ENCODE results near the gene SMURF1. TPM values are rescaled to one million over a fixed set of nuclear protein-coding genes. Genes with fewer than 3 reads are reported as not detected.

Gene SMURF1
- total and polyA plus RNA-seq, 5 donors = 4.5 to 14.7 (median 9.5) TPM

DNA sequence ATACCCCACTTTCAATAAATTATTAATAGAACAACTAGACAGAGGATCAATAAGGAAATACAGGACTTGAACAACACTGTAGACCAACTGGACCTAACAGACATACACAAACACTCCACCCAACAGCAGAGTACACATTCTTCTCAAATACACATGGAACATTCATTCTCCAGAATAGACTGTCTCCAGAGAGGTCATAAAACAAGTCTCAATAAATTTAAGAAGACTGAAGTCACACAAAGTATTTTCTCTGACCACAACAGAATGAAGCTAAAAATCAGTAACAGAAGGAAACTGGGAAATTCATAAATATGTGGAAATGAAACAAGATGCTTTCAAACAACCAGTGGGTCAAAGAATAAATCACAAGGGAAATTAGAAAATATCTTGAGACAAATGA, 119.8 kb downstream of the SMURF1 start:
- Histone ChIP-seq H3K9me3 (ENCODE audit: control insufficient read depth, low read length) (no peaks in the 10 kb centered on the region), H3K27ac (ENCODE audit: low read length) (no peak overlapping the region), H3K4me1 (ENCODE audit: control insufficient read depth, insufficient read depth, low read length) (peaks cover 3% of the 10 kb centered on the region), H3K4me3 (ENCODE audit: low read length) (no peak overlapping the region), H3K27me3 (ENCODE audit: control insufficient read depth, insufficient read depth) (no peaks in the 10 kb centered on the region)
- DNase-seq (no peak), ATAC-seq (no peak)
- intact Hi-C loops (cut with DNase I) = no loop called here

DNA sequence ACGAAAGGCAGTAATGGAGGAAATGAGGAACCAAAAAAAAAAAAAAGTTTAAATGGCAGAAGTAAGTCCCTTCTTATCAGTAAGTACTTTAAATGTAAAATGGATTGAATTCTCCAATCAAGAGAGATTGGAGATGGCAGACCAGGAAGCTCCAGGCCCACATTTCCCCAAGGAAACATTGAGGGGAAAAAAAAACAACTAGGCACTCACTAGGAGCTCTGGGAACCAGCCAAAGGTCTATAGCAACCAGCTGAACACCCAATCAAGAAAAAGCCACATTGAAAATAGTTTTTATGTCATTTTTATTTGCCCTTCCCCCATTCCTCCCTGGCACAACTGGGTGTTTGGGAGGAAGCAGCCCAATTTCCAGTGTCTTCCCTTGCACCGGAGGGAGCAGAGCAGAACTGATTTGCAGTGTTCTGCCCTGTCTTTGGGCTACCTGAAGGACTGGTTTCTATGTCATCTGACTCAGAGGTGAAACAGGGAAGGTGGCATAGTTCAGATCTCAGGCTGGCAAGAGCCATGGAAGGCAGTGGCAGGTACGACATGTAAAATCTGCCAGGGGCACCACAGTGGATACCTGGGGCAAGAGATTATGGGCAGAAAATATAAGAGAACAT, 121.9 kb downstream of the SMURF1 start:
- DNase-seq (no peak), ATAC-seq (peak in 1 of 2 donors; percentile 45)
- Histone ChIP-seq H3K4me1 (ENCODE audit: control insufficient read depth, insufficient read depth, low read length) (peaks cover 3% of the 10 kb centered on the region), H3K9me3 (ENCODE audit: control insufficient read depth, low read length) (no peaks in the 10 kb centered on the region), H3K27me3 (ENCODE audit: control insufficient read depth, insufficient read depth) (no peaks in the 10 kb centered on the region), H3K27ac (ENCODE audit: low read length) (no peak overlapping the region), H3K4me3 (ENCODE audit: low read length) (no peak overlapping the region)
- WGBS = 65% methylated on average over 3 of the region's 3 CpGs
- intact Hi-C loops (cut with DNase I) = no loop called here

DNA sequence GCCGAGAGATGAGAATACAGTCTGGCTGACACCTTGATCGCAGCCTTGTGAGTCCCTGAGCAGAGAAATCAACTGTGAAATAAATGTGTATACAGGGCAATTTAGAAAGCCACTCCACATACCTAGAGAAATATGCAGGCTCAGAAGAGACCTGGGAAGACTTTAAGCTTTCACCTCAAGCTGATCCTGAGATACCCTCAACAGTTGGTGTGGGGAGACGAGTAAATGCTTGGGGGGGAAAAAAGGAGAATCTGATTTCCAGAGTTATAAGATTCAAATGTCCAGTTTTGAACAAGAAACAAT, 123.5 kb downstream of the SMURF1 start:
- peaks cover 3% of the 10 kb centered on the region for H3K4me1 ChIP-seq (ENCODE audit: control insufficient read depth, insufficient read depth, low read length)
- H3K27me3 ChIP-seq (ENCODE audit: control insufficient read depth, insufficient read depth) = no peaks in the 10 kb centered on the region
- no peak overlapping the region for H3K4me3 ChIP-seq (ENCODE audit: low read length)
- H3K27ac ChIP-seq (ENCODE audit: low read length) = peak overlapping the region; percentile 52
- intact Hi-C loops (cut with DNase I) = no loop called here
- WGBS = 95% methylated on average over 3 of the region's 3 CpGs
- no peaks in the 10 kb centered on the region for H3K9me3 ChIP-seq (ENCODE audit: control insufficient read depth, low read length)
- DNase-seq = no peak
- ATAC-seq = no peak

DNA sequence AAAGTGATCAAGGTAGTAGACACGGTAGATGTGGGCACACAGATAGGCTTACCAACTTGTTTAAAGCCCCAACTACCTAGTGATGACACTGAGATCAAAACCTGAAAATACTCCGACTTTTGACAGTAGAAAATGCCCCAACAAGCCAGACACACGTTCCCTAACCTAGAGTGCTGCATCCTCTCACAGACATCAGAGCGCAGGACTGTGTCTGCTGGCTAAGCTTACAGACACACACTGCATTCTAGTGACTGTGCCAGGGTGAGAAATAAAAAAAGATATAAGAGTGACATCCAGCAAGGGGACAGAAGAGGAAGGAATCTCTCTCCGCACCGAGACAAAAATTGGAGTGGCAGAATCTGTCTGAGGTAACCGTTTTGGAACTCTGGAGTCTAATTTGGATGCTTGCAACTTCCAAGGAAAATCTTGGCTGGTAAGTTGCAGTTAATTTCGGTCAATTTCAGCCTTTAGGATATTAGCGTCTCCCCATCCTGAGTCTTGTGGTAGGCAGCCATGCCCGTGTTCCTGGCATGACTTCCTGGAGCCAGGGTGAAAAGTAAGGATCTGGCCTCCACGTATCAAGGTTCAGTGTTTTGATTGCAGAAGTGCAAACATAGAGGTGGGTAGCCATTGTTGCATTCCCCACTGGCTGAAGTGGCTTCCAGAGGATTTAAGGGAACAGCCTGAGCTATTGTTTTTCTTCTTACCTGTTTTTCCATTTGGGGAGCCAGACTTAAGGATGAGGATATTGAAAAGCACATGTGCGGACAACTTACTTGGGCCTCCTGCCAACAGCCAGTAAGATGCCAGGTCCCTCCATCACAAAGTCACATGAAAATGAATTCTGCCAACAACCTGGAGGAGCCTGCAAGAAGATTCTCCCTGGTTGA, 124.1 kb downstream of the SMURF1 start:
- no peaks in the 10 kb centered on the region for H3K27me3 ChIP-seq (ENCODE audit: control insufficient read depth, insufficient read depth)
- H3K4me1 ChIP-seq (ENCODE audit: control insufficient read depth, insufficient read depth, low read length) = peaks cover 3% of the 10 kb centered on the region
- H3K9me3 ChIP-seq (ENCODE audit: control insufficient read depth, low read length) = no peaks in the 10 kb centered on the region
- DNase-seq (no peak), ATAC-seq (peak; percentile 41 to 73)
- no peak overlapping the region for H3K4me3 ChIP-seq (ENCODE audit: low read length)
- 75% methylated on average over 12 of the region's 12 CpGs for WGBS
- intact Hi-C loops (cut with DNase I) = loop anchor here in 1 of 4 donors (10.0 kb wide), 1 partner anchor 65 kb away; no protein-coding TSS in a partner anchor
- H3K27ac ChIP-seq (ENCODE audit: low read length) = peak overlapping the region; percentile 67

DNA sequence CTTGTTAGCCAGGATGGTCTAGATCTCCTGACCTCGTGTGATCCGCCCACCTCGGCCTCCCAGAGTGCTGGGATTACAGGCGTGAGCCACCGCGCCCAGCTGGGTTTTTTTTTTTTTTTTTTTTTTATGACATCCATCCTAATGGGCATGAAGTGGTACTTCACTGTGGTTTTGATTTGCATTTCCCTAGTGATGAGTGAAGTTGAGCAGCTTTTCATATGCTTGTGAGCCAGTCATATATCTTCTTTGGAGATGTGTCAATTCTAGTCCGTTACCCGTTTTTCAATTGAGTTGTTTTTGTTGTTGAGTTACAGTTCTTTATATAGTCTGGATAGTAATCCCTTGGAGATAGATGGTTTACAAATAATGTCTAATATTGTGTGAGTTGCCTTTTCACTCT, 127.7 kb downstream of the SMURF1 start:
- no peak for DNase-seq
- WGBS = 99% methylated on average over 8 of the region's 8 CpGs
- Histone ChIP-seq H3K4me3 (ENCODE audit: low read length) (no peak overlapping the region), H3K27me3 (ENCODE audit: control insufficient read depth, insufficient read depth) (no peaks in the 10 kb centered on the region), H3K27ac (ENCODE audit: low read length) (no peak overlapping the region), H3K4me1 (ENCODE audit: control insufficient read depth, insufficient read depth, low read length) (no peaks in the 10 kb centered on the region), H3K9me3 (ENCODE audit: control insufficient read depth, low read length) (no peaks in the 10 kb centered on the region)
- no peak for ATAC-seq
- intact Hi-C loops (cut with DNase I) = loop anchor here in 1 of 4 donors (10.0 kb wide), 1 partner anchor 61 kb away; no protein-coding TSS in a partner anchor

DNA sequence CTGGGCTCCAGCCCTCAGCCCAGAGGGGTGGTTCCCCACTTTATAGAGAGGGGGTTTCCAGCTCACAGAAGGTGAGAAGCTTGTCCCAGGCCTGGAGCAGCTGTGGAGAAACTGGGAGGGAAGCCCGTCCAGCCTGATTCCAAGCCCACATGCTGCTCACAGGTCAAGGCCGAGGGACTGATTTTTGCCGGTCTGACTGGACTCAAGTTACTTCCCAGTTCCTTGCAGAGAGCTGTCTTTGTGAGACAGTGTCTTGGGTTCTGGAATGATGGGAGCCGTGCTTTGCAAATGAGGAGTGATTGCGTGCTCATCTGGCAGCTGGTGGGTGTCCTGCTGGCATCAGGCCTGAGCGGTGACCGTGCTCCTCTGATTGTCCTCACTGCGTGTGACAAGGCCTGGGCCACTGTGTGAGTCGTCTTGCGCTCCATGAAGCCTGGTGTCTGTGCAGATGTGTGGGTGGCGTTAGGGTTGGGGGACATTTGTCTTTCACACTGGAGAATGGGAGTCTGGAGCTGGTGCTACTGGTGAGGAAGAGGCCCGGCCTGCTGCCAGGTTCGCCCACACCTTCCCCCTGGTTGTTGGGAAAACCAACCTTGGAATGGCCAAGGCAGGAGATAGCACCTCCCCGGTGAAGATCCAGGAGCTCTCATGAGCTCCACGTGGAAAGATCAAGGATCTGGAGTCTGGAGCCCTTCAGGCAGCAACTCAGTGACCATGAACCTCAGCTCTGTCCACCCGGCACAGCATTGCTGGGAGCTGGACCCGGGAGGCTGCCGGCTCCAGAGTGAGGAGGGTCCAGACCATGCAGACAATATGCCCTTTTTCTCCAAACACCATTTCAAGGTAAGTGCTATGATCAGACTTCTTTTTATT, 129.6 kb downstream of the SMURF1 start:
- Histone ChIP-seq H3K27ac (ENCODE audit: low read length) (no peak overlapping the region), H3K4me1 (ENCODE audit: control insufficient read depth, insufficient read depth, low read length) (no peaks in the 10 kb centered on the region), H3K27me3 (ENCODE audit: control insufficient read depth, insufficient read depth) (no peaks in the 10 kb centered on the region), H3K4me3 (ENCODE audit: low read length) (no peak overlapping the region), H3K9me3 (ENCODE audit: control insufficient read depth, low read length) (no peaks in the 10 kb centered on the region)
- intact Hi-C loops (cut with DNase I) = loop anchor here in 1 of 4 donors (10.0 kb wide), 1 partner anchor 60 kb away; no protein-coding TSS in a partner anchor
- DNase-seq (peak in 2 of 3 donors; percentile 43 to 46), ATAC-seq (peak; percentile 19 to 28)
- 93% methylated on average over 18 of the region's 18 CpGs for WGBS

DNA sequence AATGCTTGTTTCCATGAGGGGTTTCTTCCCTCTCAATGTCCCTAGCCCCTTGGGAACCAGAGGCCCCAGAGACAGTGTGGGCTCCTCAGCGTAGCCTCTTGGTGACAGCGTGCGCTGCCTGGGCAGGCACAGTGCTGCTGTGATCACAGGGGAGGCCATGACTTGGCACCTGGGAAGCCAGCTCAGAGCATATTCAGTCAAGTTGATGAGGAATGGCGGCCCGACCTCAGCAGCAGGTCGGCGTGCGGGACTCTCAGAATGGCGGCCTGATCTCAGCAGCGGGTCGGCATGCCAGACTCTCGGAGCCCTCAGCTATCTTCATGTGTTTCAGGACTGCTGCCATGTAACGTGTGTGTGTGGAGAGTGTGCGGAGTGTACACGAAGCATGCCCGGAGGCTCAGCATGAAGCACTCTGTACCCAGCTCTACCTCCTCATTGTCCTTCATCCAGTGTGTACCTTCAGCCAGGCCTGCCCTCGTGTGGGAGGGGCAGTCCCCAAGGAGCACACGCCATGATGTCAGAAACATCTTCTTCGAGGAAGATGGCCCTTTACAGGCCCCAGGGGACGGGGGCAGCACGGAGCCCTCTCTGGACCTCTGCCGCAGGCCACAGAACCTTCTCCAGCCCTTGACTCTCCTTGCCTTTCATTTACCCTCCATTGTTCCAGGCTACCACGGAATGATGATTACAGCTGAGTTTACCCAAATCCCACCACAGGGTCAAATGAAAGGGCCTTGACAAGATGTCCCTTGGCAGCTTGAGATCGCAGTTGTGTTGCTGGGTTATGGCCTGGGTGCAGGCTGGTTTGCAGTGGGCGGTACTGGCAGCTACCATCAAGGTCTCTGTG, 130.4 kb downstream of the SMURF1 start:
- ATAC-seq (peak in 1 of 2 donors; percentile 15), DNase-seq (peak in 2 of 3 donors; percentile 42 to 46)
- Histone ChIP-seq H3K4me1 (ENCODE audit: control insufficient read depth, insufficient read depth, low read length) (no peaks in the 10 kb centered on the region), H3K27ac (ENCODE audit: low read length) (no peak overlapping the region), H3K27me3 (ENCODE audit: control insufficient read depth, insufficient read depth) (no peaks in the 10 kb centered on the region), H3K9me3 (ENCODE audit: control insufficient read depth, low read length) (no peaks in the 10 kb centered on the region), H3K4me3 (ENCODE audit: low read length) (no peak overlapping the region)
- intact Hi-C loops (cut with DNase I) = loop anchor here in 1 of 4 donors (10.0 kb wide), 1 partner anchor 59 kb away; no protein-coding TSS in a partner anchor
- 95% methylated on average over 25 of the region's 25 CpGs for WGBS

DNA sequence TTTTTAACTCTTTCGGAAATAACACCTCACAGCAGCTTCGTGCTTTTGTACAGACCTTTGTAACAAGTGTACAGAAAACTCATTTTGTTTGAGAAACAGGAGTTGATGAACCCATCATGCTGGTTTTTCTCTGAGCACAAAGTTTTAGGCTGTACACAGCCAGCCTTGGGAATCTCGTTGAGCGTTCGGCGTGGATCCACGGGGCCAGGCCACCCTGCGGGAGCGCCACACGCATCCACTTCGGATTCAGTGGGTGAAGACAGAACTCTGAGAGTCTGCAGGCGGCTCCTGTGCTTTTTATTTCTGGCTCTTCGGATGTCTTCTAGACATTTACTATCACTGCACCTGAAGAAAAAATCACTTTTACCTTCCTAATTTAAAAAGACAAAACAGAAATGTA, 131.2 kb downstream of the SMURF1 start:
- H3K9me3 ChIP-seq (ENCODE audit: control insufficient read depth, low read length) = no peaks in the 10 kb centered on the region
- no peak overlapping the region for H3K27ac ChIP-seq (ENCODE audit: low read length)
- H3K27me3 ChIP-seq (ENCODE audit: control insufficient read depth, insufficient read depth) = no peaks in the 10 kb centered on the region
- intact Hi-C loops (cut with DNase I) = loop anchor here in 1 of 4 donors (10.0 kb wide), 1 partner anchor 58 kb away; no protein-coding TSS in a partner anchor
- ATAC-seq = no peak
- no peaks in the 10 kb centered on the region for H3K4me1 ChIP-seq (ENCODE audit: control insufficient read depth, insufficient read depth, low read length)
- DNase-seq = peak in 1 of 3 donors; percentile 36
- WGBS = 95% methylated on average over 13 of the region's 13 CpGs
- no peak overlapping the region for H3K4me3 ChIP-seq (ENCODE audit: low read length)

DNA sequence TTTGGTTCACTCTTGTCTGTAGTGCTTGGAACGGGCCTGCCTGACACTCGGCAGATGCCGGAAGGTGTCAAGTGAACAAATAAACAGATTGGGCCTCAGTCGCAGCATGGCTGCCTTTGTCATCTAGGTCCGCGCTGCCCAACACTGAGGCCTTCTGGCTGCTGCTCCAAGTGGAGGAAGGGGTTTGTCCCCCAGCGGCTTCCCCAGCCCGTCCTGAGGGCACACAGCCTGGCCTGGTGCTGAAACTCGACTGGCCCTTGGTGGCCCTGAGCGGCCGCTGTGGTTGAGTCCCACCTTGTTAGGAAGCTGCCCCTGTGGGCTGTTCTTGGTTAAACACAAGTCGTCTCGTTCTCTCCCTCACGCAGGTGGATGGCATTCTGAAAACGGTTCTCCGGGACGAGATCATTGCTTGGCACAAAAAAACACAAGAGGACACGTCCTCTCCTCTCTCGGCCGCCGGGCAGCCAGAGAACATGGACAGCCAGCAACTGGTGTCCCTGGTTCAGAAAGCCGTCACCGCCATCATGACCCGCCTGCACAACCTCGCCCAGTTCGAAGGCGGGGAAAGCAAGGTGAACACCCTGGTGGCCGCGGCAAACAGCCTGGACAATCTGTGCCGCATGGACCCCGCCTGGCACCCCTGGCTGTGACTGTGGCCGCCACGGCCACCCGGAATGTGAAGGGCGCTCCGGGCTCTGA, 132.1 kb downstream of the SMURF1 start:
- H3K4me1 ChIP-seq (ENCODE audit: control insufficient read depth, insufficient read depth, low read length) = no peaks in the 10 kb centered on the region
- no peak overlapping the region for H3K27ac ChIP-seq (ENCODE audit: low read length)
- H3K9me3 ChIP-seq (ENCODE audit: control insufficient read depth, low read length) = no peaks in the 10 kb centered on the region
- H3K4me3 ChIP-seq (ENCODE audit: low read length) = no peak overlapping the region
- intact Hi-C loops (cut with DNase I) = loop anchor here in 1 of 4 donors (10.0 kb wide), 1 partner anchor 57 kb away; no protein-coding TSS in a partner anchor
- ATAC-seq = no peak
- peak in 2 of 3 donors; percentile 39 to 45 for DNase-seq
- H3K27me3 ChIP-seq (ENCODE audit: control insufficient read depth, insufficient read depth) = no peaks in the 10 kb centered on the region
- 93% methylated on average over 36 of the region's 36 CpGs for WGBS

Measured in right cardiac atrium (tissue), 5 donors.